GM21381 (cell line): Measurements from ENCODE around the gene ZNF581.

Experiments used
- ATAC-seq: cut with Tn5 transposase; IDR thresholded peaks from one replicate; pipeline ENCODE4 v1.9.1; 2021; ENCODE audit warnings: mild to moderate bottlenecking, moderate library complexity; ENCODE audit not compliant: unreplicated experiment

Gene ZNF581

DNA sequence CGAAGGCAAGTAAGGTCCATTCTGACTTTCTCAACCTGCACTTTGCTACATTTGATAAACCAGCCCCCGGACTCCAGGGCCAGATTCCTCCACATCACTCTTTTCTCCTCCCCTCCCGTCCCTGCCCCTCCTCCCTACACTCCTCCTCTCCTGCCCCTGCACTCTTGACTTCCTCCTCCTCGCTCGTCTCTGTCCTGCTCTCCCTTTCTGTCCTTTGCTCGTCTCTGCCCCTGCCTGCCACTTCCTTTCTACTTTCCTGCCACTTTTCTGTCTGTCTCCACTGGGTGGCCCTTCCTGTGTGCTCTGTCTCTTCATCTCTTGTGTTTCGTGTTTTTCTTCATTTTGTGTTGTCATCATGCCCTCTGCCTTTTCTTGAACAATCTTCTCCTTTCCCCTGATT is 18.4 kb downstream of the ZNF581 start:
- no peak for ATAC-seq

DNA sequence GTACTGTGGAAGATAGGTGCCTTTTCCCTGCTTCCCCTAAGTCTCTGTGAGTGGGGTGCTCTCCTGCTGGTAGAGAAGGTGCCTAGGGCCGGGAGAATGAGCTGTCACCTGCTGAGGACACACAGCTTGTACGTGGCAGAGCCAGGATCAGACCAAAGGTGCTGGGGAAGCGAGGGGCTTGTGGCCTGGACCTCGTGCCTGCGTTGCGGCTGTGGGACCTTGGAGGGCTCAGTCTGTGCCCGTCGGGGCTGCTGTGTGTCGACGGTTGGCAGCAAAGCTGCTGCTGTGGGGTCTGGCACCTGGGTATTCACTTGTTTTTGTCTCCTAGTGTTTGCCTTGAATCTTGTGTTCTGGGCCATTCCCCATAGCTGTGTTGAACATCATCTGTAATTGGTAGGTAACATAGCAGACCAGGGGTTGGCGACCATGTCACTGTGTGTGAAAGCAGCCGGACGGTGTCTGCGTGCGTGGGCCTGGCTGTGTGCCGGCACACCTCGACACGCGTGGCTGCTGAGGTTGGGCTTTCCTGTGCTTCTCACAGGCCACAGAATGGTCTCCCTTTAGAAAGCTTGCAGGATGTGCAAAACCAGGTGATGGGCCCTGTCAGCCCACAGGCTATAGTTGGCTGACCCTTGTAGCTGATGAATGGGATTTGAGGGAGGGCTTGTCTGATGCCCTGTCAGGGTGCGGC is 20.5 kb downstream of the ZNF581 start:
- ATAC-seq = no peak

DNA sequence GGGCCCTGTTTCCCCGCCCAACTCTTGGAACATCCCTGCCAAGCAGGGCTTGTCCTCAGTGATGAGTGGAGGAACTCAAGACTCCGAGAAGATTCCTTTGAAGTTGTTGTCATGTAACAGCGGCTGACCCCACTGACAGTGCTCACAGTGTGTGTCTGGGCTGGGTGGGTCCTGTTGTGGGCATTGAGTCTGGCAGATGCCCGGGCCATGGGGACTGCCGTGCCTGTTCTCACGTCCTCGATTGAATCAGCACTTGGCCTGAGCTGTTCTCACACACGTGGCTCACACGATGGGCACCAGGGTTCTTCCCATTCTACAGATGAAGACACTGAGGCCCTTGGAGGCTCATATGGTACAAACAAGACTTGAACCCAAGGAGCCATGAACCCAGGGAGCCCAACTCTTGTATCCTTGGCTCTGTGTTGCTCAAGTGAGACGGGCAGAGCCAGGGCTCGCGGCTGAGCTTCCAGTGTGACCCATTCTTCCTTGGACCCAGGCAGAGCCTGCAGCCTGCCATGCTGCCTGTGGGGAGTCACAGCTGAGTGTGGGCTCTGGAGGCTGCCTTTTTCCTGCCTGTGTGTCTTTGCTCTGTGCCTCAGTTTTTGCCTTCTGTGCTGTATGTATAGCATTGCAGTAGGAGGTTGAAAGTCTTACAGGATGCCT is 23.0 kb downstream of the ZNF581 start:
- ATAC-seq = no peak

DNA sequence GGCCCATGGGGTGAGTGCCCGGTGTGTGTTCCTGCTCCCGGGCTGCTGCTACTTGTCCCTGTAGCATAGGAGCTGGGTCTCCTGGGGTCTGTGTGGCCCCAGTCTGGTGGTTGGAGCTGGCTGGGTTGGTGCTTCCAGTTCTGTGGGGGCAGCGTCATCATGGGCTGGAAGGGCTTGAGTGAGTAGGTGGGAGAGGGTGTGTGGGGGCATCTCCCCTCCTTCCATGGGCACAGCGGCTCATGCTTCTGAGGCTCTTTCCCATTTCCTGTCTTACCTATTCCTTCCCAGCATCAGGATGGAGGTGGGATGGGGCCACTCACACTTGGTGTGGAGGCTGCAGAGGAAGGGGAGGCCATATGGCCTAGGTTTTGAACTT is 23.5 kb downstream of the ZNF581 start:
- ATAC-seq = no peak

DNA sequence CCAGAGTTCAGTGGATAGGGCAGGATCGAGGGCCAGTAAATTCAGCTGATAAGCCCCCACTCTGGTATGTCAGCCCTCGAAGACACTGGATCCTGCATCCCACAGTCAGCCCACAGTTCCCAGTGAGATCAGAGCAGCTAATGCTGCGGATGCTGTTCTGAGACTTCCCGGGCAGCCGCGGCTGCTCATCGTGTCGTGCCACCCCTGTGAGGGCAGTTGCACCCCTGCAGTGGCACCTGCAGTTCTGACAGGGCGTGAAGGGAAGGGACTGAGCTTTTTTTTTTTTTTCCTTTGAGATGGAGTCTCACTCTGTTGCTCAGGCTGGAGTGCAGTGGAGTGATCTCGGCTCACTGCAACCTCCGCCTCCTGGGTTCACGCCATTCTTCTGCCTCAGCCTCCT is 24.1 kb downstream of the ZNF581 start:
- ATAC-seq = no peak

DNA sequence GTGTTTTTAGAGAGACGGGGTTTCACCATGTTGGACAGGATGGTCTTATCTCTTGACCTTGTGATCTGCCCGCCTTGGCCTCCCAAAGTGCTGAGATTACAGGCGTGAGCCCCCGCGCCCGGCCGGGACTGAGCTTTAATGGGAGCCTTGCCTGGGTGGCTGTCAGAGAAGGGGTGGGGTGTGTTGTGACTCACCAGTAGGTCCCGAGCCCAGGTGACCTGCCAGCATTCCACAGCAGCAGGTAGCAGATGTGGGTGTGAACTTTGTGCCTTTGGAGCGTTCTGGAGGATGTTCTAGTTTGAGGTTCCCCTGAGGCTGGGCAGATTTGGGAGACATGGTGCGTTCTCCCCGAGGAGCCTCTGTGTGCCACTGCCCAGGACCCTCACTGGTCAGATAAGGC is 24.5 kb downstream of the ZNF581 start:
- no peak for ATAC-seq

DNA sequence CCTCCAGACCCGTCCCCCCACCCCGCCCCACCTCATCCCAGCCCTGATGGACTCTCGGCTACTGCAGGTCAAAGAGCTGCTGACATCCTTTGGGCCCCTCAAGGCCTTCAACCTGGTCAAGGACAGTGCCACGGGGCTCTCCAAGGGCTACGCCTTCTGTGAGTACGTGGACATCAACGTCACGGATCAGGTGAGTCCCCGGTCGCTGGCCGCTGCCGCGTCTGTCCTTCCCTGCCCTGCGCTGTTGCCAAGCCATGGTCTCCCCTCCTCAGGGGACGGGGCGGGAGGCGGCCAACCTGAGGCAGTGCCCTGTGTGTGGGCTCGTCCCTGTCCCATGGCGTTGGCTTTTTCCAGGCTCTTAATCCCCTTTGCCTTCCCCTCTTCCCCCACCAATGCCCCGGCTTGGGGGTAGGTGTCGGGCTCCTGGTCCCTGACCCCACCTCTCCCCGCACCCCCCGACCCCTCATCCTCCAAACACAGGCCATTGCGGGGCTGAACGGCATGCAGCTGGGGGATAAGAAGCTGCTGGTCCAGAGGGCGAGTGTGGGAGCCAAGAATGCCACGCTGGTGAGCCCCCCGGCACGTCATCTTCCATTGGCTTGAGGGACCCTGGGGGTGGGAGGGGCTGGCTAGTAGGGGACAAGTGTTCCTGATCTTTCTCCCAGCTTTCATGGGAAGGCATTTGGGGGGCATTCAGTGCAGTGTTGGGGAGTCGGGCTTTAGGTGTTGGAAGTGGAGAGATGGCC is 25.3 kb downstream of the ZNF581 start:
- no peak for ATAC-seq

DNA sequence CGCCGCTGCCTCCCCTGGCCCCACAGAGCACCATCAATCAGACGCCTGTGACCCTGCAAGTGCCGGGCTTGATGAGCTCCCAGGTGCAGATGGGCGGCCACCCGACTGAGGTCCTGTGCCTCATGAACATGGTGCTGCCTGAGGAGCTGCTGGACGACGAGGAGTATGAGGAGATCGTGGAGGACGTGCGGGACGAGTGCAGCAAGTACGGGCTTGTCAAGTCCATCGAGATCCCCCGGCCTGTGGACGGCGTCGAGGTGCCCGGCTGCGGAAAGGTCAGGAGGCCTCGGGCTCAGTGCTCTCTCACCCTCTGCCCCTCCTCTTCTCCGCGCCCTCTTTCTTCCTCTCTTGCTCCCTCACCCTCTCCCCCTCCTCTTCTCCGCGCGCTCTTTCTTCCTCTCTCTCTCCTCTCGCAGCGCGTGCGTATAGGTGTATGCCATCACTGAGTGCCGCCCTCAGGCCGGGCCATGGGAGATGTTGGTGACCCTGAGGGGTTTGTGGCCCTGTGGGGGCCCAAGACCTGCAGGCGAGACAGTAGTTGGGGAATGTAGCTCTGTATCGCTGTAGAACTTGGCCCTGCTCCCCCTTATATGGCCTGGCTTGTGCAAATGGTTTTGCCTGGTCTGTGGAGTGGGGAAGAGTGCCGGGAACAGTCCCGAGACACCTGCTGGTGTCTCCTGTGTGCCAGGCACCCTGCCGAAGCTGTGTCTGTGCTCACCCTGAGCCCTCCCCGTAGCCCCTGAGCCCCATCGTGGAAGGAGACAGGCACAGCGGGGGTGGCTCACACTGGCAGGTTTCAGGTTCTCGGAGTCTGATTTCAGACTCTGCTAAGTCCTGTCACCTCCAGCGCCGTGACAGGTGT is 26.2 kb downstream of the ZNF581 start:
- ATAC-seq = no peak

DNA sequence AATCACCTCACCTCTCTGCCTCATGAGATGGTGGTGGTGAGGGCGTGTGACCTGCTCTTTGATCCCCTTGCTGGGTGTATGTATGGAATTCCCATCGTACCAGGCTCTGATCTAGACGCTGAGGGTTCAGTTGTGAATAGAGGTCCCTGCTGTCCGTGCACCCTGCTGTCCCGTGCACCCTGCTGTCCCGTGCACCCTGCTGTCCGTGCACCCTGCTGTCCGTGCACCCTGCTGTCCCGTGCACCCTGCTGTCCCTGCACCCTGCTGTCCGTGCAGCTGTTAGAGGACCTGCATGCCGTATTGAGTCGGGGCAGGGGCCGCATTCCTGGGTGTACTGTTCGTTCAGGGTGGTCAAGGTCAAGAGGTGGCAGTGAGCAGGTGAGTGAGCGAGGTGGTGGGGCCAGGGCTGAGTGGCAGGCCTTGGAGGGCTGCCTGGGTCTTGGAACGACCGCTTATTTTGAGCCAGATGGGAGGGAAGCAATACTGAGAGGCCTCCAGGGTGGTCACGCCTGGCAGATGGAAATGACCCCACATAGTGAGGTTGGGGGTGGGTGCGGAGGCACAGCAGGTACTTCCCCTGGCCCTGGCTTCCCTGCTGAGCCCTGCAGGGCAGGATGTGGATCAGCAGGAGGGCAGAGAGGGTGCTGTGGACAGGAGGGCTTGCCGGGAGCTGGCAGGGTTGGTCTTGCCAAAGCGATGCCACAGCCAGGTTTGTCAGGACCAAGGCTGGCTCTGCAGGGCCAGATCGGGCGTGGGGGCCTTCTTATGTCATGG is 27.0 kb downstream of the ZNF581 start:
- no peak for ATAC-seq

DNA sequence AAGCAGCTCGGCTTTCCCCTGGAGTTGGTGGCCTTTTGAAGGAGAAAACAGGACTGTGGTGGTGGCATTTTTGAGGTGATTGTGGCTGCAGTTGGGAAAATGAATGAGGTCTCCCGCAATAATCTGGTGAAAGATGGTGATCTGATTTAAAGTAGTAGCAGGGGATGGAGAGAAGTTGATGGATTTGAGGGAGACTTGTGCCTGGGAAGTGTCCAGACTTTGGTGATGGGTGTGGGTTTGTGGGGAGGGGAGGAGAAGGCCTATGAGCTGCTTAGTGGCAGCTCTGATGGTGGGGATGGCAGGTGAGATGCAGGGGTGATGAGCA is 27.6 kb downstream of the ZNF581 start:
- ATAC-seq = no peak

DNA sequence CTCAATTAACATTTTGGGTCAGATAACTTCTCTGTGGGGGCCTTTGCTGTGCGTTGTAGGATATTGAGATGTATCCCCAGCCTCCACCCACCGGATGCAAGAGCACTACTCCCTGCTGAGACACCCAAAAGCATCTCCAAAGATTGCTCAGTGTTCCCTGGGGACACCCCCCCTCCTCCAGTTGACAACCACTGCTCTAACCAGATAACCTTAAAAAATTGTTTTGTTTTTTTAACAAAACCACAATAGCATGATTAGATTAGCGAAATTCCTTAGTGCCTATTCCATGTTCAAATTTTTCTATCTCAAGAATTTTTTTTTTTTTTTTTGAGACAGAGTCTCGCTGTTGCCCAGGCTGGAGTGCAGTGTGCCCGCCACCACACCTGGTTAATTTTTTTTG is 29.0 kb downstream of the ZNF581 start:
- no peak for ATAC-seq

DNA sequence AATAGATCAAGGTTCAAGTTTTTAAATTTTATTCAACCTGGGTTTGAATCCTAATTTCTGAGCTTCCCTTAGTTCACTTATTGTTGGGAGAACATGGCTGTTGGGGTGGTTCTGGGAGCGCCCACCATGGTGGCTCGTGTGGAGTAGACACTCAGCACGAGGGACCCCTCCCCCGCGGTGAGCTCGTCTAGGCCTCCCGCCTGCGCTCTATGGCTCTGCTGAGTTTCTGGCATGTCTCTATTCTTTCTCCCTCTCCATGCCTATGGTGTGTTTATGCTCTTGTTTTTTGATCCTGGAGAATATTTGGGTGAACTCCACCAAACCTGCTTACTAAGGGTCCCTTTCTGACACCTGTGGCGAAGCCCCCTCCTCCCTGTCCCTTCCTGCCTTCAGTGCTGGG is 30.0 kb downstream of the ZNF581 start:
- no peak for ATAC-seq

DNA sequence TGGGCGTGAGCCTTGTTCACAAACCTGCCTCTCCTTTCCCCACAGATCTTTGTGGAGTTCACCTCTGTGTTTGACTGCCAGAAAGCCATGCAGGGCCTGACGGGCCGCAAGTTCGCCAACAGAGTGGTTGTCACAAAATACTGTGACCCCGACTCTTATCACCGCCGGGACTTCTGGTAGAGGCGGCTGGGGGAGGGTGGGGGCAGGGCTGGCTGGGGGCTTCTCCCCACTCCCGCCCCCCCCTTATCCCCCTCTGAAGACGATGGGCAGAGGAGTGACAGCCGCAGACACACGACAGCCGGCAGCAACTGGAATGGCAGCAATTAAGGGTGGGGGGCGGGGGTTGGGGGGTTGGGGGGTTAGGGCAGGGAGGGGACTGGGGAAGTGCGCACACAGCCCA is 30.4 kb downstream of the ZNF581 start:
- ATAC-seq = no peak

DNA sequence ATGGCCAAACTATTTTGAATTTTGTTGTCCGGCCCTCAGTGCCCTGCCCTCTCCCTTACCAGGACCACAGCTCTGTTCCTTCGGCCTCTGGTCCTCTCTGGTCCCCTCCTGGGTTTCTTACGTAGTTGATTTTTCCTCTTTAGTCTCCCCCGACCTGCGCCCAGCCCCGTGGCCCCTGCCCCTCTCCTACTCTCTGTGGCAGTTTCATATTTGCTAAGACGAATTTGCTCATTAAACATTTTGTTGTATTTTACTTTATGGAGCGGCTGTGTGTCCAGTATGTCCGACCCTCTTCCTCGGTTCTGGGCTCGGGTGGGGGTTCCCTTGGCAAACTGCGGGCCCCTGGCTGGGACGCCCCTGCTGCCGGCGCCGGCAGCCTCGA is 31.0 kb downstream of the ZNF581 start:
- no peak for ATAC-seq

DNA sequence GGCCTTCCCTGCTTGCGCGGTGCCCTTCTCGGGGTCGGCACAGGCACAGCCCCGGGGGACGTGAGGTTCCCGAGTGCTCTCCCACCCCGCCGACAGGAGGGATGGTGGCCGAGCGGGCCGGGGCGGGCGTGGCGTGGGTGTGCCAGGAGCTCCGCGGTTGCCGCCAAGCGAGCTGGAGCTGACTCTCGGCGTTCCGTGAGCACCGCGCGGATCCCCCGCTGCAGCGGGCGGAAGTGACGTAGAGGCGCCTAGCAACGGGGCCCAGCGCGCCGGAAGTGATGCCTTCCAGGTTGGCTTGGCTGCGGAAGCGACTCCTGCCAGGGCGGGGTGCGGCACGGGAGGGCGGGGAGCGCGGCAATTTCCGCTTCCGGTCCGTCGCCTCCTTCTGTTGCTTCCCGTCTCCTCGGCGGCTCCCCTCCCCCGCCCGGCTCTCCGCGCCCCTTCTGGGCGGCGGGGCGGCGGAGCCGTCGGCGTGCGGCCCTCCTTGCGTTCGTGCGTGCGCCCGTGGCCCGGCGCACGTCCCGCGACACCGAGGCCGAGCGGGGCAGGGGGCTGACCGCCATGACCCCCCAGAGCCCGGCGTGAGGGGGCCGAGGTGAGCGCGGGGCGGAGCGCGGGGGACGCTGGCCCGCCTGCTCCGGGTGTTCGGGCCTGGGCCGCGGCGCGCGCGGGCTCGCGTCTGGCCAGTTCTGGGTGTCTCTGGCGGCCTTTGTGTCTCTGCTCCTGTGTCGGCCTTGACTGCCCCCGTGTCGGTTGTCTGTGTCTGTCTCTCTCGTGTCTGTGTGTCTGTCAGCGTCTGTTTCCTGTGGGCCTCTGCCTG is 31.6 kb downstream of the ZNF581 start, which contains the start of gene EPN1:
Gene EPN1 (plus strand): TSS at position 386 of the 820 bp plus-strand sequence. CDS start 3,402 bp downstream, outside the sequence.
- ATAC-seq = peak; percentile 52

DNA sequence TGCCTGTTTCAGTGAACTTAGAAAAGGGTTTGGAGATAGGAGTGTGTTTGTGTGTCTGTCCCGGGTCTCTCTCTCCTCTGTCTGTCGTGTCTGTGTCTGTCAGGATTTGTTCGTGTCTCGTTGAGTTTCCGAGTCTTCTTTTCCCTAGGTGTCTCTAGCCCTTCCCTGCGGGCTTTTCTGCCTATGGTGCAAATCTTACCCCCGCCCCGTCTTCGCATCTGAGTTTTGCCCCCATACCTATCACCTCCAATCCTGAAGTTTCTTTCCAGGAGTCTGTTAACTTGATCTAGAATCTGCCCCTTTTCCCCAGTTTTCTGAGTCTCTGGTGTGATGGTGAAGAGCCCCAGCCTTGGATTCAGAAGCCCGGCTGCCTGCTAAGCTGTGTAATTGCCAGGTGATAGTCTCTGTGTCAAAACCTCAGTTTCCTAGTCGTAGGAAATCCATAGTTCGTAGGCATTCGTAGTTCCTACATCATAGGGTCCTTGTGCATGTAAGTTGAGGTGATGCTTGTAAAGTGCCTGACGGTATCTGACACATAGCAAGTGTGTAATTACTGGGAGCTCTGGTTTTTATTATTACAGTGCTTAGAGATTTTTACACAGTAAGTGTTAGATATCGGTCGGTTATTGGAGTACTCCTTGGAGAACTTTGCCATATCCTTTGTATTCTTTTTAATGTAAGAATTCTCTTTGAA is 32.4 kb downstream of the ZNF581 start:
- no peak for ATAC-seq

DNA sequence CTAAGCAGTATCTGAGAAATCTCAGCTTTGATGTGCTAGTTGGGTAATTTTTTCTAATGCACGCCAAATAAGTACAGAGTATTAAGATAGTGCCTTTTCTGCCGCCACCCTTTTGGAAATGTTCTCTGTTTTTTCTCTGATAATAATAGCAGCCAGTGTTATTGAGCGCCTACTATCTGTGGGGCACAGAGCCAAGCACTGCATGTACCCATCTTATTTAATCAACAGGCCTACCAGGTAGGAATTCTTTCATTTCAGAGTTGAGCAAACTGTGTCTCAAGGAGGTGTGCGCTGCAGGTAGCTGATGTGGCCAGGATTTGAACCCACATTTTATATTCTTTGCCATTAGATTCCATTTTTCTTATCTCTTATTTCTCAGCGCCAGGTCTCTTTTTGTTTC is 32.9 kb downstream of the ZNF581 start:
- no peak for ATAC-seq

DNA sequence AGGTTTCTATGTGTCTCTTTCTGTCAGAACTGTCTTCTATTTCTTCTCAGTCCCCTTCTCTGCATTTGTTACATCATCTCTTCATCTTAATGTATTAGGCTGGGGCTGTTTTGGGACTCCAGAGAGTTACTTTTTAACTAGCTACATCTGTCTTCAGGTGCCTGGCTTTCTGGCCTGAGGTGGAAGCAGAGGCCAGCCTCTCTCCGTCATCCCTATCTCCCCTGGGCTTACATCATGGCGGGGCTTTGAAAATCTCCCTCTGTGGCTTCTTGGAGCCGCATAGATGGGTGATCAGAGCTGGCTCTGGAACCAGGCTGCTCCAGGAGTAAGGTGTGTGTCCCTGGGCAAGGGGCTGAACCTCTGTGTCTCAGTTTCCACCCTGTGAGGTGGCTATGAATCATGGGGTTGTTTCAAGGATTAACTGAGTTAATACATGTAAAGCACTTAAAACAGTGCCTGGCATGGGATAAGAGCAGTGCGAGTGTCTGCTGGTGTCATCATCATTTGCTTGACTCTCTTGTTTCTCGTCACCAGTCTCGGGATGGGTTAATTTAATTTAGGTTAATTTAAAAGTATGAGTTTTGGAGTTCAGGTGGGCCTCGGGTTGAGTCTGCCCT is 33.5 kb downstream of the ZNF581 start:
- ATAC-seq = no peak

DNA sequence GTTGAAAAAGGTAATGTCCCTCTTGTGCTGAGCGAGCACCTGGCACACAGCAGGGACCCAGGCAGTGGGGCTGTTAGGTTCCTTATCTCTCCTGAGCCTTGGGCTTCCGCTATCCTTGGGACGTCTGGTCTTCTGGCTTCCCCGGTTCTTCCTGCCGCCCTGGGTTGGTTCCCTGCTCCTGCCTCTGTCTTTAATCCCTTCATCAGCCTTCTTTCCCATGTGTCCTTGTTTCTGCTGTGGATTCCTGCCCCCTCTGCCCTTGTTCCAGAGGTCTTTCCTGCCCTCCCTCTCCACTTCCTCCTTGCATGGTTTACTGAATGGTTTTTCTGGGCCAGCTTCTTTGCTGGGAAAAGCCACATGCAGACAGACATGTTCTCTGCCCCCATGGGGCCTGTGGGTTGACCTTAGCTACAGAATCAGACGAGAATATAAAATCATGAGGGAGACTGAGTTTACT is 34.2 kb downstream of the ZNF581 start:
- ATAC-seq = no peak
